Measurements from ENCODE around the gene EEFSEC.

DNA sequence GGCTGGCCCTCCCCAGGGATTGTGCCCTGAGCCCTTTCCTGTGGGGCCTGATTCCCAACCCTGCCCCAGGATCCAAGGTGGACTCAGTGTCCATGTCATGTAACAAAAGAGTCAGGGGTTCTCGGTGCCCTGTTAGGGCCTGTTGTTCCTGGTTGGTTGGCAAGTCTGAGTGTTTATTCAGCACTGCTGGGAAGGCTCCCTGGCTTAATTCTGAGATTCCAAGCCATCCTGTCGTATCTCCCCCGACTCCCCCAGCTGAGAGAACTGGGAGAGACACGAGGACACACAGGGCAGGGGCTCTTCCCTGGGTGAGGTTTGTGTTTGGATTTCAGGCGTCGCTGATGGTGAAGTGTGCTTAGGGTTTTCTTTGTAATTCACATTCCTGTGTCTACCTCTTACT lies 78.3 kb downstream of the EEFSEC start:
- TF ChIP-seq, protein P1, sequence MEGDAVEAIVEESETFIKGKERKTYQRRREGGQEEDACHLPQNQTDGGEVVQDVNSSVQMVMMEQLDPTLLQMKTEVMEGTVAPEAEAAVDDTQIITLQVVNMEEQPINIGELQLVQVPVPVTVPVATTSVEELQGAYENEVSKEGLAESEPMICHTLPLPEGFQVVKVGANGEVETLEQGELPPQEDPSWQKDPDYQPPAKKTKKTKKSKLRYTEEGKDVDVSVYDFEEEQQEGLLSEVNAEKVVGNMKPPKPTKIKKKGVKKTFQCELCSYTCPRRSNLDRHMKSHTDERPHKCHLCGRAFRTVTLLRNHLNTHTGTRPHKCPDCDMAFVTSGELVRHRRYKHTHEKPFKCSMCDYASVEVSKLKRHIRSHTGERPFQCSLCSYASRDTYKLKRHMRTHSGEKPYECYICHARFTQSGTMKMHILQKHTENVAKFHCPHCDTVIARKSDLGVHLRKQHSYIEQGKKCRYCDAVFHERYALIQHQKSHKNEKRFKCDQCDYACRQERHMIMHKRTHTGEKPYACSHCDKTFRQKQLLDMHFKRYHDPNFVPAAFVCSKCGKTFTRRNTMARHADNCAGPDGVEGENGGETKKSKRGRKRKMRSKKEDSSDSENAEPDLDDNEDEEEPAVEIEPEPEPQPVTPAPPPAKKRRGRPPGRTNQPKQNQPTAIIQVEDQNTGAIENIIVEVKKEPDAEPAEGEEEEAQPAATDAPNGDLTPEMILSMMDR (IDR thresholded peaks at IDR 0.05): no peak
- TF ChIP-seq ZFX (IDR thresholded peaks at IDR 0.05; ENCODE audit: borderline replicate concordance): no peak
